PC-3 (cell line): ENCODE measurements around the gene CDH12. TPM values are rescaled to one million over a fixed set of nuclear protein-coding genes. Genes with fewer than 3 reads are reported as not detected.

Experiments
- ATAC-seq: fragments of 200-7000 bp; cut with Tn5 transposase; 2 replicates; pipeline ENCODE4 v1.9.1; 2020; ENCODE audit warnings: mild to moderate bottlenecking, moderate library complexity
- BruUV-seq: library from RNA; stranded (reverse); fragments of 400-500 nt; replicated peaks from 2 replicates; lab custom pipeline; 2021; lab: Mats Ljungman, UMichigan
- CTCF ChIA-PET: fragments of 300-600 bp; sonication (Branson Sonifier 250); formaldehyde crosslinking; loops from one replicate; lab custom pipeline; 2022; ENCODE audit warnings: antibody characterized with exemption; lab: Charles Lee
- POLR2A ChIA-PET: fragments of 300-600 bp; sonication (Branson Sonifier 250); formaldehyde crosslinking; loops from one replicate; lab custom pipeline; 2022; ENCODE audit warnings: antibody characterized with exemption; ENCODE audit not compliant: unreplicated experiment; lab: Charles Lee
- DNase-seq: peaks from one replicate; pipeline ENCODE4 v3.0.0-alpha.2; 2015
- H2AFZ ChIP-seq: fragments of 300-600 bp; sonication (generic); 2 replicates; pipeline ENCODE4 v1.6.0; 2016; ENCODE audit warnings: antibody characterized with exemption, low read length
- H3F3A ChIP-seq: fragments of 300-600 bp; sonication (generic); one replicate; pipeline ENCODE4 v1.6.0; 2017; ENCODE audit warnings: antibody characterized with exemption, low read length, control low read depth, mild to moderate bottlenecking; ENCODE audit not compliant: unreplicated experiment
- H3K27ac ChIP-seq: fragments of 300-600 bp; sonication (generic); 2 replicates; pipeline ENCODE4 v1.5.1; 2016; ENCODE audit warnings: mild to moderate bottlenecking, low read length
- H3K27me3 ChIP-seq: fragments of 300-600 bp; sonication (generic); 2 replicates; pipeline ENCODE4 v1.6.1; 2016; ENCODE audit warnings: low read length, mixed read lengths
- H3K36me3 ChIP-seq: fragments of 300-600 bp; sonication (generic); 2 replicates; pipeline ENCODE4 v1.6.1; 2016; ENCODE audit warnings: low read depth, mixed run types, low read length, mixed read lengths
- H3K4me1 ChIP-seq: fragments of 300-600 bp; sonication (generic); 2 replicates; pipeline ENCODE4 v1.5.1; 2016; ENCODE audit warnings: low read length; ENCODE audit not compliant: insufficient read depth
- H3K4me2 ChIP-seq: fragments of 300-600 bp; sonication (generic); 2 replicates; pipeline ENCODE4 v1.6.0; 2016; ENCODE audit warnings: low read length
- H3K4me3 ChIP-seq: fragments of 300-600 bp; sonication (generic); 2 replicates; pipeline ENCODE4 v1.5.1; 2016; ENCODE audit warnings: mild to moderate bottlenecking, low read length, mixed read lengths
- H3K79me2 ChIP-seq: fragments of 300-600 bp; sonication (generic); 2 replicates; pipeline ENCODE4 v1.6.1; 2017; ENCODE audit warnings: low read length, mixed read lengths
- H3K9ac ChIP-seq: fragments of 300-600 bp; sonication (generic); 2 replicates; pipeline ENCODE4 v1.6.0; 2016; ENCODE audit warnings: mild to moderate bottlenecking, low read length
- H3K9me2 ChIP-seq: fragments of 300-600 bp; sonication (generic); replicated peaks from 2 replicates; pipeline ENCODE4 v1.6.1; 2016; ENCODE audit warnings: mixed run types, low read length, mixed read lengths
- H3K9me3 ChIP-seq: fragments of 300-600 bp; sonication (generic); 2 replicates; pipeline ENCODE4 v1.6.1; 2016; ENCODE audit warnings: low read length, mixed read lengths
- H4K20me1 ChIP-seq: fragments of 300-600 bp; sonication (generic); 2 replicates; pipeline ENCODE4 v1.6.1; 2016; ENCODE audit warnings: low read length, mixed read lengths
- CTCF ChIP-seq: fragments of 300-600 bp; sonication (generic); conservative IDR thresholded peaks from 2 replicates; pipeline ENCODE4 v1.5.1; 2017; ENCODE audit warnings: antibody characterized with exemption, low read depth, mild to moderate bottlenecking, low read length
- EZH2 ChIP-seq: fragments of 300-600 bp; sonication (generic); IDR thresholded peaks from one replicate; pipeline ENCODE4 v1.6.1; 2017; ENCODE audit warnings: antibody characterized with exemption, mild to moderate bottlenecking, low read length; ENCODE audit not compliant: unreplicated experiment
- EZH2phosphoT487 ChIP-seq: fragments of 300-600 bp; sonication (generic); IDR thresholded peaks from 2 replicates; pipeline ENCODE4 v1.6.1; 2018; ENCODE audit warnings: mild to moderate bottlenecking, antibody characterized with exemption, low read length, borderline replicate concordance
- intact Hi-C: fragments of 100-400 bp; cut with micrococcal nuclease; formaldehyde crosslinking; loops from 2 replicates; pipeline ENCODE4 v1.9.0; 2023
- total RNA-seq: library from RNA; depleted of rRNA; stranded (reverse); fragments of >200 nt; gene quantifications from 2 replicates; pipeline ENCODE4 v1.2.3, GENCODE V29; 2014

Gene CDH12
- total RNA-seq, 1 experiment from 2014 or later: 0.44 TPM

GRCh38 chr5:22693121-22693520 is 160.0 kb downstream of the CDH12 start:
- no peak for TF ChIP-seq EZH2phosphoT487
- no peak for TF ChIP-seq EZH2
- TF ChIP-seq CTCF: no peak
- no peaks in the 10 kb centered on the region for H3F3A ChIP-seq
- no TSS peak for BruUV-seq
- intact Hi-C loops: no loop called here
- ChIA-PET CTCF (no interaction called here), POLR2A (no interaction called here)
- H3K4me3 ChIP-seq: no peak overlapping the region
- H3K4me2 ChIP-seq: no peak overlapping the region
- no peaks in the 10 kb centered on the region for H3K9me3 ChIP-seq
- H3K79me2 ChIP-seq: no peaks in the 10 kb centered on the region
- no peaks in the 10 kb centered on the region for H3K36me3 ChIP-seq
- no peak overlapping the region for H3K9ac ChIP-seq
- DNase-seq (no peak), ATAC-seq (no peak)
- H3K27ac ChIP-seq: no peak overlapping the region
- H2AFZ ChIP-seq: no peak overlapping the region
- no peaks in the 10 kb centered on the region for H4K20me1 ChIP-seq
- no peaks in the 10 kb centered on the region for H3K27me3 ChIP-seq
- no peaks in the 10 kb centered on the region for H3K4me1 ChIP-seq
- no peaks in the 10 kb centered on the region for H3K9me2 ChIP-seq

- no TSS peak for BruUV-seq
- Histone ChIP-seq H3K79me2 (no peaks in the 10 kb centered on the region), H3K4me3 (no peak overlapping the region), H3K4me1 (no peaks in the 10 kb centered on the region), H3K27me3 (no peaks in the 10 kb centered on the region), H3K9ac (no peak overlapping the region), H3F3A (no peaks in the 10 kb centered on the region), H3K27ac (no peak overlapping the region), H4K20me1 (no peaks in the 10 kb centered on the region), H3K4me2 (no peak overlapping the region), H3K9me3 (0 out of 2 replicates have a peak, but pooled peaks cover 5% of the 10 kb centered on the region), H3K36me3 (no peaks in the 10 kb centered on the region), H2AFZ (no peak overlapping the region), H3K9me2 (no peaks in the 10 kb centered on the region)
- ATAC-seq (no peak), DNase-seq (no peak)
- intact Hi-C loops: no loop called here
- ChIA-PET CTCF (no interaction called here), POLR2A (no interaction called here)
- TF ChIP-seq EZH2phosphoT487: no peak
These were observed 170.1 kb downstream of the CDH12 start for GRCh38 chr5:22683050-22683449.

- POLR2A ChIA-PET: no interaction called here
- Histone ChIP-seq H3K4me3 (no peak overlapping the region), H3K27me3 (no peaks in the 10 kb centered on the region), H3K9ac (no peak overlapping the region), H3K27ac (no peak overlapping the region), H3K9me3 (0 out of 2 replicates have a peak, but pooled peaks cover 5% of the 10 kb centered on the region), H3K4me2 (no peak overlapping the region), H2AFZ (no peak overlapping the region), H3F3A (no peaks in the 10 kb centered on the region), H3K4me1 (no peaks in the 10 kb centered on the region), H4K20me1 (no peaks in the 10 kb centered on the region), H3K36me3 (no peaks in the 10 kb centered on the region), H3K9me2 (no peaks in the 10 kb centered on the region), H3K79me2 (no peaks in the 10 kb centered on the region)
- BruUV-seq: no TSS peak
- intact Hi-C loops: no loop called here
- CTCF ChIA-PET: no interaction called here
- ATAC-seq: no peak
- no peak for DNase-seq
- TF ChIP-seq EZH2phosphoT487: no peak
- TF ChIP-seq CTCF: no peak
- TF ChIP-seq EZH2: no peak
These were observed 174.3 kb downstream of the CDH12 start for GRCh38 chr5:22678886-22679285.
